HG02759 (cell line): ENCODE measurements around the gene SERTAD1.

ENCODE experiments used
- ATAC-seq: cut with Tn5 transposase; IDR thresholded peaks from one replicate; pipeline ENCODE4 v1.9.1; 2021; ENCODE audit warnings: mild to moderate bottlenecking, moderate library complexity; ENCODE audit not compliant: unreplicated experiment

Gene SERTAD1

DNA sequence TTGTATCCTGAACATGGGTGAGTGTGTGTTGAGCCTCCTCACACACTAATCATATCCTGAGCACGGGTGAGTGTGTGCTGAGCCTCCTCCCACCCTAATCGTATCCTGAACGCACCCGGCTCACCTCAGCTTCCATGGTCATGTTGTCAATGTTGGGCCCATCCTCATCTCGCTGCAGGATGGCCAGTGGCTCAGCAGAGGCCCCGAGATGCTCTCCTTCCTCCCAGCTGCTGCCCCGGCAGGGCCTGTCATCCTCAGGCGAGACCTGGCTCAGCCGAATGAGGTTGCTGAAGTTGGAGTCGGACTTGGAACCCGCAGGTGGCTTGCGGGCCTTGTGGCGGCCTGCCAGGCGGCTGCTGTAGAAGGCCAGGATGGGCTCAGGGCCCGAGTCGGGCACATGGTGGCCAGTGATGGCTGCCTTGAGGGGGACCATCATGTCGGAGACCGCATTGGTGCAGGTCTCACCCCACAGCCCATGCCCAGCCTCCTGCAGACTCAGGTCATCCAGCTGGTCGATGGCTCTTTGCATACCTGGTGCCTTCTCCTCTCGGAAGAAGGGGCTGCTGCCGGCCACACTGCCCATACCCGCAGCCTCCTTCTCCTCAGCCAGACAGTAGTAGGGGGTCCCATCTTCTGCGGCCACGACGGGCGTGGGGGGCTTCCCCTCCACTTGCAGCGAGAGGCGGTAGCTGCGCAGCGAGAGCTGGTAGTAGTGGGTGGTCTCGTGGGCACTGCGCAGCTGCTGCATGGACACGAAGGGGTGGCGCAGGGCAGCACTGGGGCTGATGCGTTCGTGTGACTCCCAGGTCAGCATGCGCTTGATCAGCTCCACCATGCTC, 45.4 kb downstream of the SERTAD1 start:
- no peak for ATAC-seq

DNA sequence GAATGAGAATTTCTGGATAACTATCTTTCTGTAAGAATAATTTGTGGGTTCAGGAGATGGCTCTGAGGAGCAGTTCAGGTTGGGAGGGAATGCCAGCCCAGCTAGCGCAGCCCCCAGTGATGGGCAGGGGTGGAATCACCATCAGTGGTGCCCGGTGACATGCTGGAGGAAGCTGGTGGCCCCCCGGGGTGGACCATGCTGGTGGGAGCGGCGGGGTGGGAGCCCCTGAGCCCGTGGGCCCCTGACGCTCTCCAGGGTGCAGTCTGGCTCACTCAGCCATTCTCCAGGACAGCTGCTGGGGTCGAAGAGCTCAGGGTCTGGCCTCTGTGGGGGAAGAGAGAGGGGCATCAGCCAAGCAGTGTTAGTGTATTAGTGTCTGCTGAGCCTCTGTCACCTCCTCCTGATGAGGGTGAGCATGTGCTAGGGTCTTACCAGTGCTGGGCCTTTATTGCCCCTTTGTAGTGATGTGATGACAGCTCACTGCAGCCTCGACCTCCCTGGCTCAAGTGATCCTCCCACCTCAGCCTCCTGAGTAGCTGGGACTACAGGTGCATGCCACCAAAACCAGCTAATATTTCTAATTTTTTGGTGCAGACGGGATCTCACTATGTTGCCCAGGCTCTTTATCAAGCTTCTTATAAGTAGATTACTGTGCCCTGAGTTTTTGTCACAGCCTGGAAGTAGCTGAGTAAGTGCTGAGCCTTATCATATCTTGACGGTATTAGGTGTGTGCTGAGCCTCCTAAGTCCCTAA, 46.2 kb downstream of the SERTAD1 start:
- no peak for ATAC-seq

DNA sequence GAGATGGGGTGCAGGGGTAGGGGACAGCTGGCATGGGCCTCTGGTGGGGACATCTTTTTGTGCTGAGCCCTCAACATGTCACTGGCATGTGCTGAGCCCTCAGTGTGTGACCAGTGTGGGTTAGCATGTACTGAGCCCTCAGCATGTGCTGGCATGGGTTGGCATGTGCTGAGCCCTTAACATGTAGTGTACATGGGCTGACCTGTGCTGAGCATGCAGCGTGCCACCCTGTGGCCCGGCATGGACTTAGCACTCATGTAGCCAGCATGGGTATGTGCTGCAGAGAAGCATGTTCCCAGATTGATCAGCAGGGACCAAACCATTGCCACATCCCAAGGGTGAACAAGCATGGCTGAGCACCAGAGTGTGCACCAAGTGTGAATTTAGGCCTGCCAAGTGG, 47.3 kb downstream of the SERTAD1 start:
- ATAC-seq = no peak

DNA sequence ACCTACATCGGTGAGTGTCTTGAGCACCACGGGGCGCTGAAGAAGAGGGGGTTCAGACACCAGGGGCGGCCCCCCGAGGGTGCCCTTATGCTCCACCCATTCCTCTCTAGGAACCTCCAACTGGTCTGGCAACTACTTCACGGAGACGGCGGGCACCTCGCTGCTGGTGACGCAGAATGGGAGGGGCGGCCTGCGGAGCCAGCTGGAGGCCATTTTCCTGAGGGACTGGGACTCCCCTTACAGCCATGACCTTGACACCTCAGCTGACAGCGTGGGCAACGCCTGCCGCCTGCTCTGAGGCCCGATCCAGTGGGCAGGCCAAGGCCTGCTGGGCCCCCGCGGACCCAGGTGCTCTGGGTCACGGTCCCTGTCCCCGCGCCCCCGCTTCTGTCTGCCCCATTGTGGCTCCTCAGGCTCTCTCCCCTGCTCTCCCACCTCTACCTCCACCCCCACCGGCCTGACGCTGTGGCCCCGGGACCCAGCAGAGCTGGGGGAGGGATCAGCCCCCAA, 47.9 kb downstream of the SERTAD1 start:
- ATAC-seq = no peak

DNA sequence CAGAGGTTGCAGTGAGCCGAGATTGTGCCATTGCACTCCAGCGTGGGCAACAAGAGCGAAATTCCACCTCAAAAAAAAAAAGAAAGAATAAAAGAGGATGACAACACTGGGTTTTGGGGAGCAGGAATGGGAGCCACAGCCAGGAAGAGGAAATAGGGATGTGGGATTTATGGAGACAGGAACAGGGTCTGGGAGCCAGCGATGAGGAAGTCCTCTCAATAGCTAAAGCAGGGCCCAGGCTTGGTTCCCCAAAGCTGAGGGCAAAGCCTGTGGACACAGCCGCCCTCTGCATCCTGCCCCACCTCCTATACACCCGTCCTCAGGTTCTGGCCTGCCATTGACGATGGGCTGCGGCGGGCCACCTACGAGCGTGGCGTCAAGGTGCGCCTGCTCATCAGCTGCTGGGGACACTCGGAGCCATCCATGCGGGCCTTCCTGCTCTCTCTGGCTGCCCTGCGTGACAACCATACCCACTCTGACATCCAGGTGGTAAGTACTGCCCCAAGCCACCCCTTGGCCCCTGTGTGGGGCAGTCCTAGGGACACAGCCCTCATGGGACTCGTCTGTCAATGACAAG, 49.4 kb downstream of the SERTAD1 start:
- no peak for ATAC-seq

DNA sequence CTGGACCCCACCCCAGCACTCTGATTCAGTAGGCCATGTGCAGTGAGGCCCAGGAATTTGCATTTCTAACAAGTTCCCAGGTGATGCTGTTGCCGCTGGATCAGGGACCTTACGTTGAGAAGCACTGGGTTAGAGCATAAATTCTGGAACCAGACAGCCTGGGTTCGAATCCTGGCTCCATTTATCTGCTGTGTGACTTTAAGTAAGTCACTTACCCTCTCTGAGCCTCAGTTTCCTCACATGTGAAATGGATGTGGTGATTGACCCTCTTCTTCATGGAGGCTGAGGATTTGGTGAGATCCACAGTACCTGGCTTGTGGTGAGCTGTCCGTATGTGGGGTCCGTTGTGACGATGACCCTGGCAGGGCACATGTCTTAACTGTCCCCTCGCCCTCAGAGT, 51.7 kb downstream of the SERTAD1 start:
- no peak for ATAC-seq

DNA sequence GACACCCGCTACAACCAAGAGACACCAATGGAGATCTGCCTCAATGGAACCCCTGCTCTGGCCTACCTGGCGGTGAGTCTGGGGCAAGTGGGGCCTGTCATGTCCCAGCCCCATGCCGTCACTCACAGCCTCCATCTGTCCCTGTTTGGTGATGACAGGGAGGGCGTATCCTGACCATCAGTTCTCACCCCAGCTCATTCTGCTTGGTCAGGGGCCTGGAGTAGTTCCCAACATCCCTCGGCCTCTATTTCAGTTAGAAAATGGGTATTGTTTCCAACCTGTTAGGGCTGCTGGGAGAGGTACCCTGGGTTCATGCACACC, 54.0 kb downstream of the SERTAD1 start:
- ATAC-seq = no peak
